Ishikawa (cell line): Measurements from ENCODE around the gene PKP1.

Experiments used
- CREB1 ChIP-seq: IDR thresholded peaks from 2 replicates; pipeline ENCODE4 v1.6.1; 2012; ENCODE audit warnings: low read depth
- EP300 ChIP-seq: IDR thresholded peaks from 2 replicates; pipeline ENCODE4 v1.6.1; 2012; ENCODE audit warnings: borderline replicate concordance
- FOXM1 ChIP-seq: IDR thresholded peaks from 2 replicates; pipeline ENCODE4 v1.6.1; 2012; ENCODE audit warnings: low read depth, borderline replicate concordance
- RAD21 ChIP-seq: IDR thresholded peaks from 2 replicates; pipeline ENCODE4 v1.6.1; 2012; ENCODE audit warnings: low read depth
- TAF1 ChIP-seq: IDR thresholded peaks from 2 replicates; pipeline ENCODE4 v1.6.1; 2012; ENCODE audit warnings: low read depth, mild to moderate bottlenecking
- TCF12 ChIP-seq: IDR thresholded peaks from 2 replicates; pipeline ENCODE4 v1.6.1; 2012; ENCODE audit warnings: low read depth
- ZBTB7A ChIP-seq: IDR thresholded peaks from 2 replicates; pipeline ENCODE4 v1.6.1; 2012; ENCODE audit warnings: low read depth
- TF ChIP-seq, protein P1 (sequence below): IDR thresholded peaks from 2 replicates; pipeline ENCODE4 v1.6.1; 2012; ENCODE audit warnings: low read depth, mild to moderate bottlenecking
- TF ChIP-seq, protein P2 (sequence below): IDR thresholded peaks from 2 replicates; pipeline ENCODE4 v1.6.1; 2012
- TF ChIP-seq, protein P3 (sequence below): IDR thresholded peaks from 2 replicates; pipeline ENCODE4 v1.6.1; 2012

DNA sequence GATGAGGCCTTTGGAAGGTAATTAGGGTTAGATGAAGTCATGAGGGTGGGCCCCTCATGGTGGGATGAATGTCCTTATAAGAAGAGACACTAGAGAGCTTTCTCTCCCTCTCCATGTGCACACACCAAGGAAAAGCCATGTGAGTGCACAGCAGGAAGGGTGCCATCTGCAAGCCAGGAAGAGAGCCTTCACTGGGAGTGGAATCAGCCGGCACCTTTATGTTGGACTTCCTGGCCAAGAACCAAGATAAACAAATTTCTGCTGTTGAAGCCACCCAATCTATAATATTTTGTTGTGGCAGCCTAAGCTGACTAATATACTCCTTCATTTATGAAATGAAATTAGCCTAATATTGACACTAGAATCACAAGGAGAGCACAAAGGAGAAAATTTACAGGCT is 38.2 kb upstream of the PKP1 start:
- TF ChIP-seq, protein P1, sequence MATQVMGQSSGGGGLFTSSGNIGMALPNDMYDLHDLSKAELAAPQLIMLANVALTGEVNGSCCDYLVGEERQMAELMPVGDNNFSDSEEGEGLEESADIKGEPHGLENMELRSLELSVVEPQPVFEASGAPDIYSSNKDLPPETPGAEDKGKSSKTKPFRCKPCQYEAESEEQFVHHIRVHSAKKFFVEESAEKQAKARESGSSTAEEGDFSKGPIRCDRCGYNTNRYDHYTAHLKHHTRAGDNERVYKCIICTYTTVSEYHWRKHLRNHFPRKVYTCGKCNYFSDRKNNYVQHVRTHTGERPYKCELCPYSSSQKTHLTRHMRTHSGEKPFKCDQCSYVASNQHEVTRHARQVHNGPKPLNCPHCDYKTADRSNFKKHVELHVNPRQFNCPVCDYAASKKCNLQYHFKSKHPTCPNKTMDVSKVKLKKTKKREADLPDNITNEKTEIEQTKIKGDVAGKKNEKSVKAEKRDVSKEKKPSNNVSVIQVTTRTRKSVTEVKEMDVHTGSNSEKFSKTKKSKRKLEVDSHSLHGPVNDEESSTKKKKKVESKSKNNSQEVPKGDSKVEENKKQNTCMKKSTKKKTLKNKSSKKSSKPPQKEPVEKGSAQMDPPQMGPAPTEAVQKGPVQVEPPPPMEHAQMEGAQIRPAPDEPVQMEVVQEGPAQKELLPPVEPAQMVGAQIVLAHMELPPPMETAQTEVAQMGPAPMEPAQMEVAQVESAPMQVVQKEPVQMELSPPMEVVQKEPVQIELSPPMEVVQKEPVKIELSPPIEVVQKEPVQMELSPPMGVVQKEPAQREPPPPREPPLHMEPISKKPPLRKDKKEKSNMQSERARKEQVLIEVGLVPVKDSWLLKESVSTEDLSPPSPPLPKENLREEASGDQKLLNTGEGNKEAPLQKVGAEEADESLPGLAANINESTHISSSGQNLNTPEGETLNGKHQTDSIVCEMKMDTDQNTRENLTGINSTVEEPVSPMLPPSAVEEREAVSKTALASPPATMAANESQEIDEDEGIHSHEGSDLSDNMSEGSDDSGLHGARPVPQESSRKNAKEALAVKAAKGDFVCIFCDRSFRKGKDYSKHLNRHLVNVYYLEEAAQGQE, result no peak
- TF ChIP-seq RAD21 (no peak), FOXM1 (no peak), EP300 (no peak), TAF1 (no peak), ZBTB7A (no peak), CREB1 (no peak), TCF12 (no peak)
- TF ChIP-seq, protein P2, sequence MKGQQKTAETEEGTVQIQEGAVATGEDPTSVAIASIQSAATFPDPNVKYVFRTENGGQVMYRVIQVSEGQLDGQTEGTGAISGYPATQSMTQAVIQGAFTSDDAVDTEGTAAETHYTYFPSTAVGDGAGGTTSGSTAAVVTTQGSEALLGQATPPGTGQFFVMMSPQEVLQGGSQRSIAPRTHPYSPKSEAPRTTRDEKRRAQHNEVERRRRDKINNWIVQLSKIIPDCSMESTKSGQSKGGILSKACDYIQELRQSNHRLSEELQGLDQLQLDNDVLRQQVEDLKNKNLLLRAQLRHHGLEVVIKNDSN, result no peak
- TF ChIP-seq, protein P3, sequence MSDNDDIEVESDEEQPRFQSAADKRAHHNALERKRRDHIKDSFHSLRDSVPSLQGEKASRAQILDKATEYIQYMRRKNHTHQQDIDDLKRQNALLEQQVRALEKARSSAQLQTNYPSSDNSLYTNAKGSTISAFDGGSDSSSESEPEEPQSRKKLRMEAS, result no peak
